ENCODE results near the gene ACTR1B.

DNA sequence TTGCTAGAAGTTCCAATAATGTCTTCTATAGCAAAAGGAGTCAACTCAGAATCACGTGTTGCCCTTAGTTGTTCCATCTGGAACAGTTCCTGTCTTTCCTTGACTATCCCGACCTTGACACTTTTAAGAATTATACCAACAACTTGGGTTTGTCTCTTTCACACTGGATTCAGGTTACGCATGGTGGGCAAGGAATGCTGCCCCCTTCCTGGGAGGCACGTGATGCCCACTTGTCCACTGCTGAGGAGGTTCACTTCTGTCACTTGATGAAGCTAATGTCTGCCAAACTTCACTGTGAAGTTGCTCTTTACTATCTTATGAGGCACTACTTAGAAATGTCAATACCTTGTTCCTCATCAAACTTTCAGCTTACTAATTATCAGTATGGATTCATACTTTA is 12.7 kb downstream of the ACTR1B start:
- TF ChIP-seq, protein P1, sequence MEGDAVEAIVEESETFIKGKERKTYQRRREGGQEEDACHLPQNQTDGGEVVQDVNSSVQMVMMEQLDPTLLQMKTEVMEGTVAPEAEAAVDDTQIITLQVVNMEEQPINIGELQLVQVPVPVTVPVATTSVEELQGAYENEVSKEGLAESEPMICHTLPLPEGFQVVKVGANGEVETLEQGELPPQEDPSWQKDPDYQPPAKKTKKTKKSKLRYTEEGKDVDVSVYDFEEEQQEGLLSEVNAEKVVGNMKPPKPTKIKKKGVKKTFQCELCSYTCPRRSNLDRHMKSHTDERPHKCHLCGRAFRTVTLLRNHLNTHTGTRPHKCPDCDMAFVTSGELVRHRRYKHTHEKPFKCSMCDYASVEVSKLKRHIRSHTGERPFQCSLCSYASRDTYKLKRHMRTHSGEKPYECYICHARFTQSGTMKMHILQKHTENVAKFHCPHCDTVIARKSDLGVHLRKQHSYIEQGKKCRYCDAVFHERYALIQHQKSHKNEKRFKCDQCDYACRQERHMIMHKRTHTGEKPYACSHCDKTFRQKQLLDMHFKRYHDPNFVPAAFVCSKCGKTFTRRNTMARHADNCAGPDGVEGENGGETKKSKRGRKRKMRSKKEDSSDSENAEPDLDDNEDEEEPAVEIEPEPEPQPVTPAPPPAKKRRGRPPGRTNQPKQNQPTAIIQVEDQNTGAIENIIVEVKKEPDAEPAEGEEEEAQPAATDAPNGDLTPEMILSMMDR (IDR thresholded peaks at IDR 0.05; ENCODE audit: insufficient read depth, low read length): no peak
- TF ChIP-seq, protein P2, sequence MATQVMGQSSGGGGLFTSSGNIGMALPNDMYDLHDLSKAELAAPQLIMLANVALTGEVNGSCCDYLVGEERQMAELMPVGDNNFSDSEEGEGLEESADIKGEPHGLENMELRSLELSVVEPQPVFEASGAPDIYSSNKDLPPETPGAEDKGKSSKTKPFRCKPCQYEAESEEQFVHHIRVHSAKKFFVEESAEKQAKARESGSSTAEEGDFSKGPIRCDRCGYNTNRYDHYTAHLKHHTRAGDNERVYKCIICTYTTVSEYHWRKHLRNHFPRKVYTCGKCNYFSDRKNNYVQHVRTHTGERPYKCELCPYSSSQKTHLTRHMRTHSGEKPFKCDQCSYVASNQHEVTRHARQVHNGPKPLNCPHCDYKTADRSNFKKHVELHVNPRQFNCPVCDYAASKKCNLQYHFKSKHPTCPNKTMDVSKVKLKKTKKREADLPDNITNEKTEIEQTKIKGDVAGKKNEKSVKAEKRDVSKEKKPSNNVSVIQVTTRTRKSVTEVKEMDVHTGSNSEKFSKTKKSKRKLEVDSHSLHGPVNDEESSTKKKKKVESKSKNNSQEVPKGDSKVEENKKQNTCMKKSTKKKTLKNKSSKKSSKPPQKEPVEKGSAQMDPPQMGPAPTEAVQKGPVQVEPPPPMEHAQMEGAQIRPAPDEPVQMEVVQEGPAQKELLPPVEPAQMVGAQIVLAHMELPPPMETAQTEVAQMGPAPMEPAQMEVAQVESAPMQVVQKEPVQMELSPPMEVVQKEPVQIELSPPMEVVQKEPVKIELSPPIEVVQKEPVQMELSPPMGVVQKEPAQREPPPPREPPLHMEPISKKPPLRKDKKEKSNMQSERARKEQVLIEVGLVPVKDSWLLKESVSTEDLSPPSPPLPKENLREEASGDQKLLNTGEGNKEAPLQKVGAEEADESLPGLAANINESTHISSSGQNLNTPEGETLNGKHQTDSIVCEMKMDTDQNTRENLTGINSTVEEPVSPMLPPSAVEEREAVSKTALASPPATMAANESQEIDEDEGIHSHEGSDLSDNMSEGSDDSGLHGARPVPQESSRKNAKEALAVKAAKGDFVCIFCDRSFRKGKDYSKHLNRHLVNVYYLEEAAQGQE (IDR thresholded peaks at IDR 0.05; ENCODE audit: insufficient replicate concordance, low read depth): no peak
- TF ChIP-seq POLR2AphosphoS5 (IDR thresholded peaks at IDR 0.05; ENCODE audit: low read depth) (no peak), GABPA (IDR thresholded peaks at IDR 0.05; ENCODE audit: low read depth) (no peak)

All from HL-60 (cell line).